Astrocyte (in vitro differentiated cells and primary cell): Measurements from ENCODE around the gene NCCRP1. TPM values are rescaled to one million over a fixed set of nuclear protein-coding genes. Genes with fewer than 3 reads are reported as not detected.
A peak's percentile ranks its signal among the peaks of the same experiment; 100 is the strongest.

Source experiments
- DNase-seq: peaks from one replicate; pipeline ENCODE4 v3.0.0-alpha.2; 2010; ENCODE audit warnings: low read depth
- FAIRE-seq: peaks from 2 replicates; lab custom pipeline; 2011; peaks lifted over from hg19 to GRCh38; lab: Jason Lieb, UNC
- H2AFZ ChIP-seq: 2 replicates; pipeline ENCODE4 v1.6.0; 2012; ENCODE audit warnings: low read depth, low read length, inconsistent platforms
- H3K27ac ChIP-seq: 2 replicates; pipeline ENCODE4 v1.5.1; 2011; ENCODE audit warnings: low read depth, low read length, inconsistent platforms
- H3K27me3 ChIP-seq: 2 replicates; pipeline ENCODE4 v1.6.0; 2011; ENCODE audit warnings: low read length, inconsistent platforms; ENCODE audit not compliant: insufficient read depth
- H3K36me3 ChIP-seq: 2 replicates; pipeline ENCODE4 v1.5.1; 2011; ENCODE audit warnings: low read length, inconsistent platforms; ENCODE audit not compliant: insufficient read depth
- H3K4me1 ChIP-seq: 2 replicates; pipeline ENCODE4 v1.5.1; 2011; ENCODE audit warnings: low read length, inconsistent platforms; ENCODE audit not compliant: insufficient read depth
- H3K4me2 ChIP-seq: 2 replicates; pipeline ENCODE4 v1.6.0; 2012; ENCODE audit warnings: low read length, inconsistent platforms
- H3K4me3 ChIP-seq: 2 replicates; pipeline ENCODE4 v1.5.1; 2011; ENCODE audit warnings: low read depth, mild to moderate bottlenecking, low read length, inconsistent platforms; ENCODE audit not compliant: insufficient read depth
- H3K79me2 ChIP-seq: 2 replicates; pipeline ENCODE4 v1.6.0; 2012; ENCODE audit warnings: mild to moderate bottlenecking, low read length, inconsistent platforms; ENCODE audit not compliant: insufficient read depth
- H3K9ac ChIP-seq: 2 replicates; pipeline ENCODE4 v1.6.0; 2012; ENCODE audit warnings: mild to moderate bottlenecking, low read length, inconsistent platforms
- H3K9me3 ChIP-seq: 2 replicates; pipeline ENCODE4 v1.5.1; 2012; ENCODE audit warnings: low read depth, mild to moderate bottlenecking, low read length, inconsistent platforms; ENCODE audit not compliant: insufficient read depth
- H4K20me1 ChIP-seq: 2 replicates; pipeline ENCODE4 v1.6.0; 2012; ENCODE audit warnings: low read length, inconsistent platforms; ENCODE audit not compliant: insufficient read depth
- H3K27ac Mint-ChIP-seq: one replicate; pipeline ENCODE4 v1.8.0; 2021; ENCODE audit warnings: mild to moderate bottlenecking, mixed read lengths; ENCODE audit not compliant: unreplicated experiment
- H3K27me3 Mint-ChIP-seq: one replicate; pipeline ENCODE4 v1.8.0; 2021; ENCODE audit warnings: low read depth, mixed read lengths; ENCODE audit not compliant: unreplicated experiment
- H3K36me3 Mint-ChIP-seq: one replicate; pipeline ENCODE4 v1.8.0; 2021; ENCODE audit warnings: low read depth, mixed read lengths; ENCODE audit not compliant: unreplicated experiment
- H3K4me1 Mint-ChIP-seq: one replicate; pipeline ENCODE4 v1.8.0; 2021; ENCODE audit warnings: low read depth, mixed read lengths; ENCODE audit not compliant: unreplicated experiment
- H3K4me3 Mint-ChIP-seq: one replicate; pipeline ENCODE4 v1.8.0; 2021; ENCODE audit warnings: mild to moderate bottlenecking, moderate library complexity, mixed read lengths; ENCODE audit not compliant: unreplicated experiment
- H3K9me3 Mint-ChIP-seq: one replicate; pipeline ENCODE4 v1.8.0; 2021; ENCODE audit warnings: mild to moderate bottlenecking, mixed read lengths; ENCODE audit not compliant: unreplicated experiment
- EZH2 ChIP-seq: IDR thresholded peaks from 2 replicates; pipeline ENCODE4 v1.6.1; 2012; ENCODE audit warnings: mild to moderate bottlenecking, low read length, inconsistent platforms; ENCODE audit not compliant: insufficient read depth
- total RNA-seq: library from RNA; stranded (reverse); gene quantifications from 2 replicates; pipeline ENCODE4 v1.2.1, GENCODE V29; 2021
- TF ChIP-seq, protein P1 (sequence below): IDR thresholded peaks from 2 replicates; pipeline ENCODE4 v1.5.1; 2011; ENCODE audit warnings: low read depth, mild to moderate bottlenecking, inconsistent platforms, low read length, moderate library complexity; ENCODE audit not compliant: insufficient read depth

The NCCRP1 gene
- total RNA-seq, 1 donor from 2014 or later: not detected

DNA sequence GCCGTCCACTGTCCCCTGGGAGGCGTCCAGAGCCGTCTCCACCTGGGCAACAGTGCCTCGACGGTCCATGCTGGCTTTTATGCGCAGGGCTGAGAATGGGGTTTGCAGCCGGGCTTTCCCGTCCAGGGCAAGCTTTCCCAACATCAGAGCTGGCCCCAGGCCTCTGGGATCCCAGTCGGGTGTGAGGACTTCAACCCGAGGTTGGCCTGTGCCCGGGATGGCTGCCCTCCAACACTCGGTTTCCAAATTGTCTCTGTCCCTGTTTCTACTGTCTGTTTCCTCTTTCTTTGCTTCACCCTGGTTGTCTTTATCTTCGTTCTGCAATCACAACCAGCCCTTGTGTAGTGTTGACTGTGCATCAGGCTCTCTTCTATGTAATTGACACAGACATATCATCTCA, 52.0 kb downstream of the NCCRP1 start, which contains the start of gene IFNL4:
Gene IFNL4 (minus strand): TSS at position 51 of the 400 bp plus-strand sequence.
- Histone ChIP-seq H3K27me3 (peaks cover 39% of the 10 kb centered on the region), H3K9ac (no peak within 1 kb of the TSS), H3K79me2 (no peaks in the 10 kb centered on the region), H4K20me1 (no peaks in the 10 kb centered on the region), H3K36me3 (no peaks in the 10 kb centered on the region), H3K4me3 (no peak within 1 kb of the TSS), H3K27ac (no peak within 1 kb of the TSS), H2AFZ (peak within 1 kb of the TSS; percentile 26), H3K4me2 (no peak within 1 kb of the TSS), H3K4me1 (no peaks in the 10 kb centered on the region), H3K9me3 (no peaks in the 10 kb centered on the region)
- no peak within 1 kb of the TSS for H3K4me3 Mint-ChIP-seq
- FAIRE-seq: no peak
- H3K36me3 Mint-ChIP-seq: no peaks in the 10 kb centered on the region
- peaks cover 53% of the 10 kb centered on the region for H3K27me3 Mint-ChIP-seq
- H3K27ac Mint-ChIP-seq: no peak within 1 kb of the TSS
- DNase-seq: no peak
- peaks cover 3% of the 10 kb centered on the region for H3K9me3 Mint-ChIP-seq
- no peaks in the 10 kb centered on the region for H3K4me1 Mint-ChIP-seq
- TF ChIP-seq, protein P1, sequence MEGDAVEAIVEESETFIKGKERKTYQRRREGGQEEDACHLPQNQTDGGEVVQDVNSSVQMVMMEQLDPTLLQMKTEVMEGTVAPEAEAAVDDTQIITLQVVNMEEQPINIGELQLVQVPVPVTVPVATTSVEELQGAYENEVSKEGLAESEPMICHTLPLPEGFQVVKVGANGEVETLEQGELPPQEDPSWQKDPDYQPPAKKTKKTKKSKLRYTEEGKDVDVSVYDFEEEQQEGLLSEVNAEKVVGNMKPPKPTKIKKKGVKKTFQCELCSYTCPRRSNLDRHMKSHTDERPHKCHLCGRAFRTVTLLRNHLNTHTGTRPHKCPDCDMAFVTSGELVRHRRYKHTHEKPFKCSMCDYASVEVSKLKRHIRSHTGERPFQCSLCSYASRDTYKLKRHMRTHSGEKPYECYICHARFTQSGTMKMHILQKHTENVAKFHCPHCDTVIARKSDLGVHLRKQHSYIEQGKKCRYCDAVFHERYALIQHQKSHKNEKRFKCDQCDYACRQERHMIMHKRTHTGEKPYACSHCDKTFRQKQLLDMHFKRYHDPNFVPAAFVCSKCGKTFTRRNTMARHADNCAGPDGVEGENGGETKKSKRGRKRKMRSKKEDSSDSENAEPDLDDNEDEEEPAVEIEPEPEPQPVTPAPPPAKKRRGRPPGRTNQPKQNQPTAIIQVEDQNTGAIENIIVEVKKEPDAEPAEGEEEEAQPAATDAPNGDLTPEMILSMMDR: no peak
- TF ChIP-seq EZH2: no peak

DNA sequence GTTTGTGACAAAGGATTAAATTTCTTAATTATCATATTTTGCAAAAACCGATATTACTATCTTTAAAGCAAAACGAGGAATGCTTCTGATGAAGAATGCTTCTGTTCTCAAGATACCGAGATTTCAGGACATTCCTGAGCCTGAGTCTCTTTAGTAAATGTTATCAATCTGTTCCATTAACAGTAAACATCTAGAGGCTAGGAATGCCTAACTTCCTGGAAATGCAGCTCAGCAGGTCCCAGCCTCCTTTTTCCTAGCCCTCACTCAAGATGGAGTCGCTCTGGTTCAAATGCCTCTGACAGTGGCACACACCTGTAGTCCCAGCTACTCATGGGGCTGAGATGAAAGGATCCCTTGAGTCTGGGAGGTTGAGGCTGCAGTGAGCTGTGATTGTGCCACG, 54.3 kb downstream of the NCCRP1 start:
- Mint-ChIP-seq H3K4me1 (no peaks in the 10 kb centered on the region), H3K9me3 (peaks cover 3% of the 10 kb centered on the region), H3K36me3 (no peaks in the 10 kb centered on the region), H3K4me3 (no peak overlapping the region), H3K27ac (no peak overlapping the region), H3K27me3 (peaks cover 65% of the 10 kb centered on the region)
- Histone ChIP-seq H3K4me2 (no peak overlapping the region), H3K79me2 (no peaks in the 10 kb centered on the region), H3K4me1 (no peaks in the 10 kb centered on the region), H2AFZ (no peak overlapping the region), H4K20me1 (no peaks in the 10 kb centered on the region), H3K4me3 (no peak overlapping the region), H3K27ac (no peak overlapping the region), H3K36me3 (no peaks in the 10 kb centered on the region), H3K27me3 (peaks cover 39% of the 10 kb centered on the region), H3K9me3 (no peaks in the 10 kb centered on the region), H3K9ac (no peak overlapping the region)
- TF ChIP-seq, protein P1: no peak
- TF ChIP-seq EZH2: no peak
- DNase-seq: no peak
- no peak for FAIRE-seq

Other genes with a start within 250 kb of the NCCRP1 start
- 14.7 and 15.9 TPM in 2 replicates for gene FBXO17, start 221.2 kb upstream of the NCCRP1 start, total RNA-seq
- gene FBXO27, start 164.4 kb upstream of the NCCRP1 start, total RNA-seq: 4.1 and 7.1 TPM in 2 replicates
- gene ACP7, start 112.6 kb upstream of the NCCRP1 start, total RNA-seq: not detected in 2 replicates
- gene PAK4, start 71.2 kb upstream of the NCCRP1 start, total RNA-seq: 48.0 and 51.1 TPM in 2 replicates
- gene SYCN, start 7.3 kb downstream of the NCCRP1 start, total RNA-seq: not detected in 2 replicates
- gene IFNL3, start 48.0 kb downstream of the NCCRP1 start, total RNA-seq: not detected in 2 replicates
- not detected in 2 replicates for gene IFNL4, start 51.9 kb downstream of the NCCRP1 start, total RNA-seq
- not detected in 2 replicates for gene IFNL2, start 71.4 kb downstream of the NCCRP1 start, total RNA-seq
- 0.52 and 1.3 TPM in 2 replicates for gene IFNL1, start 99.4 kb downstream of the NCCRP1 start, total RNA-seq
- 1.5 and 2.0 TPM in 2 replicates for gene LRFN1, start 123.9 kb downstream of the NCCRP1 start, total RNA-seq
- 0.79 and 1.1 TPM in 2 replicates for gene GMFG, start 139.1 kb downstream of the NCCRP1 start, total RNA-seq
- 95.0 and 98.6 TPM in 2 replicates for gene SAMD4B, start 145.5 kb downstream of the NCCRP1 start, total RNA-seq
- gene PAF1, start 194.1 kb downstream of the NCCRP1 start, total RNA-seq: 42.0 and 43.2 TPM in 2 replicates
- gene MED29, start 194.4 kb downstream of the NCCRP1 start, total RNA-seq: 27.0 and 29.9 TPM in 2 replicates
- 21.6 and 28.0 TPM in 2 replicates for gene ZFP36, start 209.9 kb downstream of the NCCRP1 start, total RNA-seq
- gene PLEKHG2, start 215.7 kb downstream of the NCCRP1 start, total RNA-seq: 101 and 102 TPM in 2 replicates
- gene RPS16, start 239.0 kb downstream of the NCCRP1 start, total RNA-seq: 1,194 and 1,329 TPM in 2 replicates
- 163 and 171 TPM in 2 replicates for gene SUPT5H, start 248.6 kb downstream of the NCCRP1 start, total RNA-seq